Mononuclear cell (primary cell): ENCODE results near the gene PHYKPL. TPM values are rescaled to one million over a fixed set of nuclear protein-coding genes. Genes with fewer than 3 reads are reported as not detected.
"Not testable (repeated sequence)": the region's sequence is repeated elsewhere in the genome, so short reads cannot be mapped to it uniquely, and the experiment has no call there.

Experiments used
- H3K27me3 ChIP-seq: 2 replicates; pipeline ENCODE4 v1.6.0; 2011; ENCODE audit warnings: low read length, control low read depth; ENCODE audit not compliant: insufficient read depth
- H3K4me1 ChIP-seq: 2 replicates; pipeline ENCODE4 v1.5.1; 2011; ENCODE audit warnings: mild to moderate bottlenecking, low read length, control low read depth; ENCODE audit not compliant: insufficient read depth
- H3K4me3 ChIP-seq: 2 replicates; pipeline ENCODE4 v1.5.1; 2011; ENCODE audit warnings: mild to moderate bottlenecking, low read length, moderate library complexity
- H3K9me3 ChIP-seq: 2 replicates; pipeline ENCODE4 v1.5.1; 2011; ENCODE audit warnings: low read depth, mild to moderate bottlenecking, control low read depth, low read length
- total RNA-seq: library from RNA; depleted of rRNA; stranded (reverse); fragments of >200 nt; gene quantifications from one replicate; pipeline ENCODE4 v1.2.3, GENCODE V29; 2012

Gene PHYKPL
- total RNA-seq, 1 donor, result 38.4 TPM

GRCh38 chr5:178249191-178249989, 16.8 kb upstream of the PHYKPL start:
- Histone ChIP-seq H3K27me3 (no peaks in the 10 kb centered on the region), H3K9me3 (no peaks in the 10 kb centered on the region), H3K4me3 (no peak overlapping the region), H3K4me1 (peaks cover 23% of the 10 kb centered on the region)

- peaks cover 26% of the 10 kb centered on the region for H3K4me1 ChIP-seq
- no peaks in the 10 kb centered on the region for H3K9me3 ChIP-seq
- no peak overlapping the region for H3K4me3 ChIP-seq
- no peaks in the 10 kb centered on the region for H3K27me3 ChIP-seq
Measured at GRCh38 chr5:178248750-178249149, 16.1 kb upstream of the PHYKPL start.

DNA sequence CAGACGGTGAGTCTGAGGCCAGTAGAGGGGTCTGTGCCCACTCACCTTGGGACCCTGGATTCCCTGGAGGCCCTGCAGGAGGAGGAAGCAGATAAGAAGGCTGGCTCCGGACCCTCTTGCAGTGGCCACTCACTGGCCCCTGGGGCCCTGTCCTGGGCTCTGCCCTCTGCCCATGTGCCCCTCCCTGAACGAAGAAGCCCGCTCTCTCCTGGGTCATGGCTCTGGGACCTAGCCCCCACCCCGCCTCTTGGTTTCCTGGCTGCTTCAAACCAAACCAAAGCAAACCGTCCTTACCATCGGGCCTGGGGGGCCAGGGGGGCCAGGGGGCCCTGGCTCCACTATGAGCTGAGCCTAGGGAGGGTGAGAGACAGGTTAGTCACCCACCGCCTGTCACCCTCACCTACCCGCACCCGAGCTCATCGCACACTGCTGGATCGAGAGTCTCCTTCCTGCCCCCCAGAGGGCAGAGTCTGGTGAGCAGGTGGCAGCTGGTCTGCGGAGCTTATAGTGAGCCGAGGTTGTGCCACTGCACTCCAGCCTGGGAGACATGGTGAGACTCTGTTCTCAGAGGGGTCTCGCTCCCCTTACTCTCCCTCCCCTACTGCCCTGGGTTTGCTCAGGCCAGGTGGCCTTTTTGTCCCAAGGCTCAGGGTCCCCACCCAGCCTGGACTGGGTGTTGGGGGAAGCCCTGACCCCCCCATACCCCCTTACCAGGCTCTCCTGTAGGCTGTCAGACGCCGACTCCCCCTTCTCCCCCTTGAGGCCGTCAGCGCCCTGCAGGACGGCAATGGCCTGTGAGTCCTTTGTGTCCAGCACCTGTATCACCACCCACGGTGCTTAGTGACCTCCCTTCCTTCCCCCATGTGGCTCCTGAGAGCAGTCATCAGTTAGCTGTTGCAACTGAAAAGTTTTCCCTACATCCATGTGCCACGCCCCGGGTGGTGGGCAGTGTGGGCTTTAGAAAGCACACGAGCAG, 15.2 kb upstream of the PHYKPL start:
- Histone ChIP-seq H3K4me1 (peaks cover 28% of the 10 kb centered on the region), H3K9me3 (no peaks in the 10 kb centered on the region), H3K4me3 (no peak overlapping the region), H3K27me3 (no peaks in the 10 kb centered on the region)

- no peaks in the 10 kb centered on the region for H3K9me3 ChIP-seq
- no peak overlapping the region for H3K4me3 ChIP-seq
- H3K4me1 ChIP-seq, result peaks cover 38% of the 10 kb centered on the region
- H3K27me3 ChIP-seq, result no peaks in the 10 kb centered on the region
Measured at GRCh38 chr5:178246624-178247279, 14.2 kb upstream of the PHYKPL start.

DNA sequence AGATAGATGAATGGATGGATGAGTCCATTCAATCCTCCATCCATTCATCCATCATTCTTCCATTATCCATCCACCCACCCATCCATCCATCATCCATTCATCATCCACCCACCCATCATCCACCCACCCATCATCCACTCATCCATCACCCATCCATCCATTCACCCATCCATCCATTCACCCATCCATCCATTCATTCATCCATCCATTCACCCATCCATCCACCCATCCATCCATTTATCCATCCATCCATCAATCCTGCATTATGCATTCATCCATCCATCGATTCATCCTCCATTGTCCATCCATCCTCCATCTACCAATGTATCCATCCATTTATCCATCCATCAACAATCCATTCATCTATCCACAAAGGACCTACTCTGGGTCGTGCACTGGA, 12.8 kb upstream of the PHYKPL start:
- H3K9me3 ChIP-seq, result no peaks in the 10 kb centered on the region
- no peak overlapping the region for H3K4me3 ChIP-seq
- H3K4me1 ChIP-seq, result peaks cover 52% of the 10 kb centered on the region
- H3K27me3 ChIP-seq, result no peaks in the 10 kb centered on the region

DNA sequence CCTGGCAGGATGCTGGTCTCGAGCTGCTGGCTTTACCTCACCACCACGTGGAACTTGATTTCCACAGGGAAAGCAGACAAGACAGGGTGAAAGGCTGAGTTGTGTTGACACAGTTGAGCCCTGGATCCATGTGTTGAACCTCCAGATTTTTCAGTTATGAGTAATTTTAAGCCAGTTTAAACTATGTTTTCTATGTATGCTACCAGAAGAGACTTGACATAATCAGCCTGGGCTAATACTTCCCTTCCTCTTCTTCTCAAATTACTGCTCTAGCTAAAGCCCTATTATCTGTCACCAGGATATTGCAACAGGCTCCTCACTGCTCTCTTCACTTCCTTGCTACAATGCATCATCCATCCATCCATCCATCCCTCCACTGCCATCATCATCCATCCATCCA, 12.0 kb upstream of the PHYKPL start:
- no peaks in the 10 kb centered on the region for H3K27me3 ChIP-seq
- peaks cover 53% of the 10 kb centered on the region for H3K4me1 ChIP-seq
- no peaks in the 10 kb centered on the region for H3K9me3 ChIP-seq
- no peak overlapping the region for H3K4me3 ChIP-seq

GRCh38 chr5:178242416-178242815, 9.8 kb upstream of the PHYKPL start:
- no peaks in the 10 kb centered on the region for H3K27me3 ChIP-seq
- peaks cover 63% of the 10 kb centered on the region for H3K4me1 ChIP-seq
- H3K9me3 ChIP-seq, result no peaks in the 10 kb centered on the region
- no peak overlapping the region for H3K4me3 ChIP-seq

- Histone ChIP-seq H3K4me1 (peaks cover 69% of the 10 kb centered on the region), H3K9me3 (no peaks in the 10 kb centered on the region), H3K4me3 (no peak overlapping the region), H3K27me3 (no peaks in the 10 kb centered on the region)
Measured at GRCh38 chr5:178241688-178242231, 9.2 kb upstream of the PHYKPL start.

- H3K9me3 ChIP-seq, result no peaks in the 10 kb centered on the region
- no peaks in the 10 kb centered on the region for H3K27me3 ChIP-seq
- H3K4me1 ChIP-seq, result peaks cover 75% of the 10 kb centered on the region
- H3K4me3 ChIP-seq, result no peak overlapping the region
Measured at GRCh38 chr5:178241231-178241663, 8.6 kb upstream of the PHYKPL start.

GRCh38 chr5:178240766-178241165, 8.2 kb upstream of the PHYKPL start:
- Histone ChIP-seq H3K9me3 (no peaks in the 10 kb centered on the region), H3K4me1 (peaks cover 78% of the 10 kb centered on the region), H3K27me3 (no peaks in the 10 kb centered on the region), H3K4me3 (no peak overlapping the region)

DNA sequence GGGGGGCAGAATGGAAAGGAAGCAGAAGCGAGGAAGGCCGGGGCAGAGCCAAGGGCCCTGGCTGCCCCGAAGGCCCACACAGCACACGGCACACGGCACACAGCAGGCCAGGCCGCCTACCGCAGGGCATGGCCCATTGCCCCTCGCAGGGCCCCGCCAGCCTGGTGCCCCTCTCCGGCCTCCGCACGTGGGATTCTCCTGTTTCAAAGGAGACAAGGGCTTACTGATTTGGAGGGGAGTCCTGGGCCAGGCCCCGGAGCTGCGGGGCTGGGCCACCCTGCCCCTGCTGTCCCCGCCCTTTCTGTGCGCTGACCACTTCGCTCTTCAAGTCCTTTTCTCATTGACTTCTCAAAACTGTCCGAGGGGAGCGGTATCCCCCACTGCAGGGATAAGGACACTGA, 7.7 kb upstream of the PHYKPL start:
- H3K4me1 ChIP-seq, result peaks cover 83% of the 10 kb centered on the region
- no peaks in the 10 kb centered on the region for H3K27me3 ChIP-seq
- no peak overlapping the region for H3K4me3 ChIP-seq
- no peaks in the 10 kb centered on the region for H3K9me3 ChIP-seq

DNA sequence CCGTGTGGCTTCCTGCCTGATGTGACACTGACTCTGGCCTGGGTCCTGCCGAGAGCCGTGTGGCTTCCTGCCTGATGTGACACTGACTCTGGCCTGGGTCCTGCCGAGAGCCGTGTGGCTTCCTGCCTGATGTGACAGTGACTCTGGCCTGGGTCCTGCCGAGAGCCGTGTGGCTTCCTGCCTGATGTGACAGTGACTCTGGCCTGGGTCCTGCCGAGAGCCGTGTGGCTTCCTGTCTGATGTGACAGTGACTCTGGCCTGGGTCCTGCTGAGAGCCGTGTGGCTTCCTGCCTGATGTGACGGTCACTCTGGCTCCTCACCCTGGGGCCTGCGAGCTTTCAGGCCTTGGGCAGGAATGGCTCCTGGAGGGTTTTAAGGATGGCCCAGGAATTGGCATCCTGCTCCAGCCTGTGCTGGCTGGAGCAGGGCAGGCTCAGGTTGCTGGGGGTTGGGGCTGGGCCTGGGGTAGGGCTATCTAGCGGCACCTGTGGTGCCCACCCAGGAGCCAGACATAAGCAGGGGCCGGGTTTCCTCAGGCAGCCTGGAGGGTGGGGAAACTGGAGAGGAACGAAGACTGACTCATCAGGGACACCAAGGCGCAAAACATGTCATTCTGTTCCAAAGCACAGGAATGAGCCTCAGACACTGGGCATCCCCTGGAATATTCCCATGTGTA, 7.2 kb upstream of the PHYKPL start:
- H3K4me1 ChIP-seq, result peaks cover 87% of the 10 kb centered on the region
- not testable (repeated sequence) for H3K9me3 ChIP-seq, H3K4me3 ChIP-seq, H3K27me3 ChIP-seq

GRCh38 chr5:178238711-178239592, 6.3 kb upstream of the PHYKPL start:
- H3K27me3 ChIP-seq, result no peaks in the 10 kb centered on the region
- H3K4me3 ChIP-seq, result no peak overlapping the region
- no peaks in the 10 kb centered on the region for H3K9me3 ChIP-seq
- peaks cover 87% of the 10 kb centered on the region for H3K4me1 ChIP-seq

- Histone ChIP-seq H3K4me3 (no peak overlapping the region), H3K27me3 (no peaks in the 10 kb centered on the region), H3K4me1 (peaks cover 89% of the 10 kb centered on the region), H3K9me3 (no peaks in the 10 kb centered on the region)
Measured at GRCh38 chr5:178238313-178238635, 5.7 kb upstream of the PHYKPL start.
